Esophagus squamous epithelium (tissue), 5 donors: ENCODE data around the gene TBC1D5. TPM values are rescaled to one million over a fixed set of nuclear protein-coding genes. Genes with fewer than 3 reads are reported as not detected.

Experiments
- DNase-seq: peaks from one replicate; lab custom pipeline; 2025; lab: John Stamatoyannopoulos, UW
- H3K27ac ChIP-seq, 4 donors: fragments of 200-600 bp; sonication (generic); one replicate each; pipeline ENCODE4 v1.5.1; 2016 to 2019; ENCODE audit warnings: mild to moderate bottlenecking in 1 of 4
- H3K27me3 ChIP-seq, 4 donors: fragments of 200-600 bp; sonication (generic); 1 replicate in 3 of 4; 2 replicates in 1 of 4; pipeline versions ENCODE4 v1.5.1 to v1.6.0; 2017 to 2021; ENCODE audit warnings: antibody characterized with exemption in 1 of 4
- H3K36me3 ChIP-seq, 3 donors: fragments of 200-600 bp; sonication (generic); one replicate each; pipeline ENCODE4 v1.5.1; 2016 to 2019
- H3K4me1 ChIP-seq, 3 donors: fragments of 200-600 bp; sonication (generic); one replicate each; pipeline ENCODE4 v1.5.1; 2017 to 2019
- H3K4me3 ChIP-seq, 4 donors: fragments of 200-600 bp; sonication (generic); 1 replicate in 3 of 4; 2 replicates in 1 of 4; pipeline ENCODE4 v1.5.1; 2016 to 2019; ENCODE audit warnings: mild to moderate bottlenecking in 2 of 4, moderate library complexity in 1 of 4
- H3K9me3 ChIP-seq, 3 donors: fragments of 200-600 bp; sonication (generic); one replicate each; pipeline ENCODE4 v1.5.1; 2016 to 2019
- POLR2A ChIP-seq, 4 donors: fragments of 450-650 bp; IDR thresholded peaks; one replicate each; pipeline ENCODE4 v1.6.1; 2017; ENCODE audit warnings: antibody characterized with exemption in 4 of 4, mild to moderate bottlenecking in 4 of 4, moderate library complexity in 3 of 4
- WGBS, 2 donors: methylation state at CpG; one replicate each; pipeline ENCODE4 v1.1.5; 2018; 5-methylcytosine and 5-hydroxymethylcytosine counted together
- intact Hi-C: fragments of 100-400 bp; cut with DNase I; formaldehyde crosslinking; loops from one replicate; pipeline ENCODE4 v1.15.0; 2022
- total RNA-seq, 4 donors: library from RNA; depleted of rRNA; stranded (reverse); fragments of >200 nt; gene quantifications; one replicate each; pipeline ENCODE4 v1.1.0, GENCODE V29; 2016
- TF ChIP-seq, protein P1 (sequence below), 6 experiments: fragments of 450-650 bp in 4 of 6; fragments of 200-600 bp in 2 of 6; sonication (generic) in 2 of 6; IDR thresholded peaks; one replicate each; pipeline ENCODE4 v1.5.1; 2016 to 2019; ENCODE audit warnings: antibody characterized with exemption in 6 of 6, mild to moderate bottlenecking in 4 of 6, moderate library complexity in 4 of 6
- donor health status: DM: yes; HTN: yes; CAD: no.

TBC1D5 gene
- total RNA-seq, 4 donors from 2014 or later: 32.8 to 56.1 (median 39.9) TPM

- intact Hi-C loops: no loop called here
- 79 to 84% methylated on average over 2 to 5 of the region's 6 CpGs for WGBS, 2 donors
- Histone ChIP-seq H3K36me3 (no peaks in the 10 kb centered on the region), H3K4me1 (no peaks in the 10 kb centered on the region), H3K4me3 (no peak overlapping the region), H3K27me3 (no peaks in the 10 kb centered on the region), H3K9me3 (no peaks in the 10 kb centered on the region), H3K27ac (no peak overlapping the region)
- DNase-seq: no peak
- TF ChIP-seq, protein P1, sequence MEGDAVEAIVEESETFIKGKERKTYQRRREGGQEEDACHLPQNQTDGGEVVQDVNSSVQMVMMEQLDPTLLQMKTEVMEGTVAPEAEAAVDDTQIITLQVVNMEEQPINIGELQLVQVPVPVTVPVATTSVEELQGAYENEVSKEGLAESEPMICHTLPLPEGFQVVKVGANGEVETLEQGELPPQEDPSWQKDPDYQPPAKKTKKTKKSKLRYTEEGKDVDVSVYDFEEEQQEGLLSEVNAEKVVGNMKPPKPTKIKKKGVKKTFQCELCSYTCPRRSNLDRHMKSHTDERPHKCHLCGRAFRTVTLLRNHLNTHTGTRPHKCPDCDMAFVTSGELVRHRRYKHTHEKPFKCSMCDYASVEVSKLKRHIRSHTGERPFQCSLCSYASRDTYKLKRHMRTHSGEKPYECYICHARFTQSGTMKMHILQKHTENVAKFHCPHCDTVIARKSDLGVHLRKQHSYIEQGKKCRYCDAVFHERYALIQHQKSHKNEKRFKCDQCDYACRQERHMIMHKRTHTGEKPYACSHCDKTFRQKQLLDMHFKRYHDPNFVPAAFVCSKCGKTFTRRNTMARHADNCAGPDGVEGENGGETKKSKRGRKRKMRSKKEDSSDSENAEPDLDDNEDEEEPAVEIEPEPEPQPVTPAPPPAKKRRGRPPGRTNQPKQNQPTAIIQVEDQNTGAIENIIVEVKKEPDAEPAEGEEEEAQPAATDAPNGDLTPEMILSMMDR (IDR thresholded peaks at IDR 0.05): no peak
- no peak for TF ChIP-seq POLR2A (IDR thresholded peaks at IDR 0.05)
These were observed 623.7 kb downstream of the TBC1D5 start for GRCh38 chr3:17118771-17119170.

DNA sequence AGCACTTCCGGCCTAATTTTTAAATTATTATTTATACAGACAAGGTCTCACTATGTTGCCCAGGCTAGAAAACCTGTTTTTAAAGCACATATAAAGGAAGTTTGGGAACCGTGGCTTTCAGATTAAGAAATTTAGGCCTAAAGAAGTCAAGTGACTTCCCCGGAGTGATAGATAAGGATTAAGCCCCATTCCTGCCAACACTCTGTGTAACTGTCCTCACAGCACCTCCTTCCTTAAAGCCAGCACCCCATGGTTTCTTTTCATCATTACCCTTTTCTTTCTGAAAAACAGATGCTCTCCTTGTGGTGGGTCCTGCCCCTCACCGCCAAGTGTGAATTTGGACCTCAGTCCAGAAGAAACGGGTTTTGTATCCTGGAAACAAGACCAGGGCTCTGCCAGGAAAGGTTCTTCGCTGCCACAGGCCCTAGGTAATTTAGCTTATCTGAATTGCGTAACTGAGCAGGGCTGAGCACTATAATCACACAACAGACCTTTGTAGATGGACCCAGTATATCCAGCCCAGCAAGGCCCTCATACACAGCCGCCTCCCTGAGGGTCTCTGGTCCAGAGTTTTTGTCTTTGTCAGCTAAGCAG is 626.3 kb downstream of the TBC1D5 start:
- Histone ChIP-seq H3K36me3 (no peaks in the 10 kb centered on the region), H3K27me3 (no peaks in the 10 kb centered on the region), H3K27ac (no peak overlapping the region), H3K9me3 (no peaks in the 10 kb centered on the region), H3K4me1 (no peaks in the 10 kb centered on the region), H3K4me3 (no peak overlapping the region)
- intact Hi-C loops: no loop called here
- TF ChIP-seq POLR2A (IDR thresholded peaks at IDR 0.05): no peak
- TF ChIP-seq, protein P1 (IDR thresholded peaks at IDR 0.05): no peak
- DNase-seq: no peak
- 70 to 80% methylated on average over 8 of the region's 8 CpGs for WGBS, 2 donors

GRCh38 chr3:17115186-17115585 is 627.2 kb downstream of the TBC1D5 start:
- no peaks in the 10 kb centered on the region for H3K36me3 ChIP-seq
- TF ChIP-seq, protein P1 (IDR thresholded peaks at IDR 0.05): no peak
- no peak for TF ChIP-seq POLR2A (IDR thresholded peaks at IDR 0.05)
- H3K4me3 ChIP-seq: no peak overlapping the region
- H3K4me1 ChIP-seq: no peaks in the 10 kb centered on the region
- intact Hi-C loops: no loop called here
- no peaks in the 10 kb centered on the region for H3K27me3 ChIP-seq
- no peaks in the 10 kb centered on the region for H3K9me3 ChIP-seq
- no peak overlapping the region for H3K27ac ChIP-seq
- no peak for DNase-seq
- WGBS, 2 donors: 67 to 73% methylated on average over 3 of the region's 3 CpGs

GRCh38 chr3:17111586-17111985 is 630.8 kb downstream of the TBC1D5 start:
- Histone ChIP-seq H3K27me3 (no peaks in the 10 kb centered on the region), H3K27ac (no peak overlapping the region), H3K9me3 (no peaks in the 10 kb centered on the region), H3K4me1 (no peaks in the 10 kb centered on the region), H3K4me3 (no peak overlapping the region), H3K36me3 (no peaks in the 10 kb centered on the region)
- no peak for DNase-seq
- TF ChIP-seq, protein P1 (IDR thresholded peaks at IDR 0.05): no peak
- TF ChIP-seq POLR2A (IDR thresholded peaks at IDR 0.05): no peak
- WGBS, 2 donors: 62 to 79% methylated on average over 3 of the region's 3 CpGs
- intact Hi-C loops: no loop called here

GRCh38 chr3:17110660-17111396 is 631.6 kb downstream of the TBC1D5 start:
- Histone ChIP-seq H3K9me3 (no peaks in the 10 kb centered on the region), H3K4me1 (no peaks in the 10 kb centered on the region), H3K36me3 (no peaks in the 10 kb centered on the region), H3K27ac (no peak overlapping the region), H3K4me3 (no peak overlapping the region), H3K27me3 (no peaks in the 10 kb centered on the region)
- intact Hi-C loops: no loop called here
- no peak for DNase-seq
- no peak for TF ChIP-seq POLR2A (IDR thresholded peaks at IDR 0.05)
- TF ChIP-seq, protein P1 (IDR thresholded peaks at IDR 0.05): no peak
- WGBS, 2 donors: 70 to 77% methylated on average over 7 to 8 of the region's 8 CpGs
